Testis (tissue), 2 donors: ENCODE results near the gene RAP1GAP2.

Source experiments
- CTCF ChIP-seq, 3 experiments: fragments of 450-650 bp in 2 of 3; fragments of 200-600 bp in 1 of 3; sonication (generic) in 1 of 3; IDR thresholded peaks; one replicate each; pipeline ENCODE4 v1.5.1; 2016 to 2019; ENCODE audit warnings: antibody characterized with exemption in 3 of 3, mild to moderate bottlenecking in 2 of 3, moderate library complexity in 1 of 3
- POLR2A ChIP-seq: fragments of 450-650 bp; IDR thresholded peaks from one replicate; pipeline ENCODE4 v1.6.1; 2017; ENCODE audit warnings: antibody characterized with exemption, mild to moderate bottlenecking, moderate library complexity

- TF ChIP-seq CTCF (IDR thresholded peaks at IDR 0.05) (no peak), POLR2A (no peak)
Observed at GRCh38 chr17:2860883-2861282, 64.6 kb downstream of the RAP1GAP2 start.
